T follicular helper cell (primary cell): ENCODE results near the gene ACVR1B.
"Not testable (repeated sequence)": the region's sequence is repeated elsewhere in the genome, so short reads cannot be mapped to it uniquely, and the experiment has no call there.

ENCODE experiments used
- DNase-seq: peaks from one replicate; pipeline ENCODE4 v3.0.0-alpha.2; 2020; ENCODE audit warnings: low read depth

Gene ACVR1B

GRCh38 chr12:51970904-51971646 is 19.6 kb downstream of the ACVR1B start:
- no peak for DNase-seq

DNA sequence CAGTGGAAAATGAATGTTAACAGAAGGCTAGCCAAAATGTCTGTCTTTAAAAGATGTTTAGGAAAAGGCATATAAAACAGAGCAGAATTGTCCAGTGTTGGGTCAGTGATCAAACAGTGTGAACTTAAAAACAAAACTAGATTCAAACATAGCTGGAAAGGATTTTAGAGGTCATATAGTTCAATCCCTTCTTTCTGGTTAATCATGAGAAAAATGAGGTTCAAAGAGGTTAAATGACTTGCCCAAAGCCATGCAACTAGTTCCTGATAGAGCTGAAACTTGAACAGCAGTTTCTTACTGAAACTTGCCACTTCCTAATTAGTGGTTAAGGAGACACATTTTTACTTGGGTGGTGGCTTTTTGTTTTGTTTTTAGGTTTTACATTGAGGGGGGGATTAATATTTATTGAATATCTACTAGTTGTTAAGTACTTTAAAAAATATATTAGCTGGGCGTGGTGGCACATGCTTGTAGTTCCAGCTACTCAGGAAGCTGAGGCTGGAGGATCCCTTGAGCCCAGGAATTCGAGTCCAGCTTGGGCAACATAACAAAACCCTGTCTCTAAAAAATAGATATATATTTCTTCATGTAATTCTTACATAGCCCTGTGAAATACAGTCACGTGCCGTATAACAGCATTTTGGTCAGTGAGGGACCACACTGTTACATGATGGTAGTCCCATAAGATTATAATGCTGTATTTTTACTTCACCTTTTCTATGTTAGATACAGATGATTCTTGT is 20.4 kb downstream of the ACVR1B start:
- no peak for DNase-seq

- no peak for DNase-seq
These were observed 20.9 kb downstream of the ACVR1B start for GRCh38 chr12:51972422-51972812.

DNA sequence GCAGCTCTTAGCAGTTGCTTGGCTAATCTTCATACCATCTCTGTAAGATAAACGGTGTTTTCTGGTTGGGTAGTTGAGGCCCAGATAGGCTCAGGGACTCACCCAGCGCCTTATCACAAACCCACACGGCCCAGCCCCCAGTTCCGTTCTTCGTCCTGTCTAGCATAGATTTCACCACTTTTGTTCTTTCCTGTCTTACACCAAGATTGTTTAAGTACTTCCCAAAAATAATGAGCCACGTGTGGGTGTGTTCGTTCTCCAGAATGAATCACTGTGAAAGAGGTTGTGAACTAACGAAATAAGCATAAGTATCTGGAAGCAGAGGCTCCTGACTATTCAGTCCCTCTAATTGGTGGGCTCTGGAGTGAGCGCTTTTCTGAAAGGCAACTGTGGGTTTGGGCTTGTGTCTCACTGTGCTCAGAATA is 21.4 kb downstream of the ACVR1B start:
- DNase-seq = no peak

DNA sequence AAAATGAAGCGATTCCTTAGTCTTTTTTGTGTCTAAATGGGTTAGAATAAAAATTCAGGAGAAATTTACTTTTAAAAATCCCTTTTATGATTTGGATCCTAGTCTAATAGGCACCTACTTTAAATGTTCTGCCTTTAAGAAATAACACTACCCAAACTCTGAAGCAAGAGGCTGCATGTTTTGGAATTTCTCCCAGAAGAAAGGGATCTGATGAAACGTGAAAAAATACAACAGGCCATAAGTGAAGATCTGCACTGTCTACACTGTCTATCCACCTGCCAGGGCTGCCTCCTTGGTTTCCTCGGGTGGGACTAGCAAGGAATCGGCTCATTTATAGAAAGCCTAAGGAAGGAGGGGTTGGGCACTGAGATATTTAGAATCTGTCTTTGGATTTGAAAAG is 22.1 kb downstream of the ACVR1B start:
- no peak for DNase-seq

DNA sequence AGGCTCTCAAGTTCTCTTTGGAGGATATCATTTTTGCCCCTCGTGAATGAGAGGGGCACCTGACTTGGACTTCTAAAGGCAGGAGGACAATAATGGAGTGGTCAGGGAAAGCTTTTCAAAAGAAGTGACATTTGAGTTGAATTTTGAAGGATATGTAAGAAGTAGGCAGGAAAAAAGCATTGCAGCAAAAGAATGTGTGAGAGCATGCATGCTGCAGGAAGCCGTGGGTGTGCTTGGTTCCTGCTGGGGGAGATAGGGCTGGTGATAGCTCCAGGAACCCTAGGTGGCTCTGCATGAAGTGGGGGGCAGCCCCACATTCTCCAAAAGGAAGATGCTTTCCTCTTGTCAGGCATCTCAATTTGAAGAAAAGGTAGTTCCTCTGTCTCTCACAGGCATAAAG is 23.1 kb downstream of the ACVR1B start:
- no peak for DNase-seq

- no peak for DNase-seq
These were observed 23.7 kb downstream of the ACVR1B start for GRCh38 chr12:51975196-51975595.

DNA sequence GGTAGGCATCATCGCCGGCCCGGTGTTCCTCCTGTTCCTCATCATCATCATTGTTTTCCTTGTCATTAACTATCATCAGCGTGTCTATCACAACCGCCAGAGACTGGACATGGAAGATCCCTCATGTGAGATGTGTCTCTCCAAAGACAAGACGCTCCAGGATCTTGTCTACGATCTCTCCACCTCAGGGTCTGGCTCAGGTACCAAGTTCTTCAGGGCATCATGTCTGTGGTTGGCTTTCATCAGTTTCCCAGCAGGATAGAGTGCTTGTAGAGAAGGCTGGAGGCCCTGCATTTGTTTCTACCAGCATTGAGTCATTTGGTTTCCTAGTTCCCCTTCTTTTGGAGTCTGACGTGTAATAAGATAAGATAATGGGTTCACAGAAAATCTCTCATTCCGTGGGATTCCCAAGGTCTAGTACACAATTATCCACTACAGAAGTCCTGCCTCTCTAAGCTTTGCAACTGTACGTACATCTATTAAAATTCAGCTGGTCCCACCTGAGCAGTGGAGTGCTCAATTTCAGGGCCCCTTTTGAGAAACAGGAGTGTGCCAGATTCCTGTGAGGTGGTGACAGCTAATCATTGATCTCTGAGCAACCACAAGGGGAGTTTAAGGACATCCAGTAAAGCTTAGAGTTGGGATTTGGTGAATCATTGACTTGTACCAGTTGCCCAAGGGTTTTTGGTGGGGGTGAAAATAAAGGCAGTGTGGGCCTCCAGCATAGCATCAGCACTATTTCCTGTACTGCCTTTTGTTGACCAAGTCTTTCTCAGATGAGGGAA is 25.1 kb downstream of the ACVR1B start:
- DNase-seq = no peak

DNA sequence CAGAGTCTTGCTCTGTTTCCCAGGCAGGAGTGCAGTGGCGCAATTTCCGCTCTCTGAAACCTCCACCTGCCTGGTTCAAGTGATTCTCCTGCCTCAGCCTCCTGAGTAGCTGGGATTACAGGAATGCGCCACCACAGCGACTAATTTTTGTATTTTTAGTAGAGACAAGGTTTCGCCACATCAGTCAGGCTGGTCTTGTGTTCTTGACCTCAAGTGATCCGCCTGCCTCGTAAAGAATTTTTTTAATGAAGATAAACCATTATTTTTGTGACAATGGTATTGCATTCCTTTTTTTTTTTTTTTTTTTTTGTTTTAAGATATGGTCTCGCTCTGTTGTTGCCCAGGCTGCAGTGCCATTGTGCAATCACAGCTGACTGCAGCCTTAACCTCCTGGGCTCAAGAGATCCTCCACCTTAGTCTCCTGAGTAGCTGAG is 25.8 kb downstream of the ACVR1B start:
- no peak for DNase-seq

DNA sequence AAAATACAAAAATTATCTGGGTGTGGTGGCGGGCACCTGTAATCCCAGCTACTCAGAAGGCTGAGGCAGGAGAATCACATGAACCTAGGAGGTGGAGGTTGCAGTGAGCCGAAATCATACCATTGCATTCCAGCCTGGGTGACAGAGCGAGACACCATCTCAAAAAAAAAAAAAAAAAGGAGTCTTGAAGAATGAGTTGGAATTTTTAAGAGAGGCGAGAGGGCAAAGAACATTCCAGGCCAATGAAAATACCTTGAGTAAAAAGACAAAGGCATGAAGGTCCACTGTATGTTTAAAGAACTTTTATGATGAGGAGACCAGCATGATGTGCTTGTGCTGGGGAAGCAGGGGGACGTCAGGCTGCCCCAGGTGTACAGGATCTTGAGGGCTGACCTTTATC is 27.8 kb downstream of the ACVR1B start:
- DNase-seq = not testable (repeated sequence)

DNA sequence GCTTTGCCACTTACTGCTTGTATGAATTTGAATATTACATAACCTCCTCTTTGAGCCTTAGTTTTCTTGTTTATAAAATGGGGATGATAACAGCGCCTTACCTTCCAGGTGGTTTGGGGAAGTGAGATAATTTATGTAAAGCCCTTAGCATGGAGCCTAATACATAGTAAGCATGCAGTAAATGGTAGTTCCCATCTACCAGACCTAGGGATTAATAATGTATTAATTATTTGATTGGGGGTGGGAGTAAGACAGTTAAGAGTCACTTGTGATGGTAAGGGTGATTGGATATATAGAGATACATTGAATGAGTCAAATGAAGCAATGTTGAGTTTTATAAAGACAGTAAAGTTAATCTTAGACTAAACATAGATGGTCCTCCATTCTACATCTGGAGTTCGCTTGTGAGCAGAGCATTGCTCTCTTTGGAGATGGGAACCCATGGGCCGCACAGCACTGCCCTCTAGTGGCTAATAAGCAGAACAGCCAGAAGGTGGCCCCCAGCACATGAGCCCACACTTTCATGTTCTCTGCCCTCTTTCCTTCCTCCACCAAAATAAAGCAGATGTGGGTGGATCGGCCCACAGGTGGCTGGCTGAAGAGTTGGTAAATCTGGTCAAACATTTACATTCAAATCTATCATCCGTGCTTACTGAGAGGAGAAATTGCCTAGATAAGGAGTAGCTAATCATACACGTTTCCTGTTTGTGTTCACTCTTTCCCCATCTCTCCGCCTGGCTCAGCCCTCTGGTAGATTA is 28.7 kb downstream of the ACVR1B start:
- DNase-seq = peak; percentile 36

GRCh38 chr12:51980809-51981127 is 29.3 kb downstream of the ACVR1B start:
- no peak for DNase-seq

DNA sequence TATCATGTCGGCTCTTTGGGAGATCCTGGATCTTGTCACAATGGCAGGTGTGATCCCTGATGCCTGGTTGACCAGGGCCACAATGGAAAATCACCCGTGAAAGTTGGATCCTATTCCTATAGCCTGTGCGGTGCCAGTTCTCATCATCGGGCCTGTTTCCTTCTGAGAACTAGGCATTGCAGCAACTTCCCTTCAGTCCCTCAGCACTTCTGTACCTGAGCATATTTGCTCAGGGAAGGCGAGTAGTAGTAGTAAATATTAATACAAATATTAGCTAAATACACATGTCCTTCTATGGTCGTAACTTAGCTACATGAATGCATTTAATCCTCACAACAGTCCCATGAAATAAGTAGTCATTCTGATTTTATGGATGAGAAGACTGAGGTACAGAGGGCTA is 33.2 kb downstream of the ACVR1B start:
- no peak for DNase-seq

DNA sequence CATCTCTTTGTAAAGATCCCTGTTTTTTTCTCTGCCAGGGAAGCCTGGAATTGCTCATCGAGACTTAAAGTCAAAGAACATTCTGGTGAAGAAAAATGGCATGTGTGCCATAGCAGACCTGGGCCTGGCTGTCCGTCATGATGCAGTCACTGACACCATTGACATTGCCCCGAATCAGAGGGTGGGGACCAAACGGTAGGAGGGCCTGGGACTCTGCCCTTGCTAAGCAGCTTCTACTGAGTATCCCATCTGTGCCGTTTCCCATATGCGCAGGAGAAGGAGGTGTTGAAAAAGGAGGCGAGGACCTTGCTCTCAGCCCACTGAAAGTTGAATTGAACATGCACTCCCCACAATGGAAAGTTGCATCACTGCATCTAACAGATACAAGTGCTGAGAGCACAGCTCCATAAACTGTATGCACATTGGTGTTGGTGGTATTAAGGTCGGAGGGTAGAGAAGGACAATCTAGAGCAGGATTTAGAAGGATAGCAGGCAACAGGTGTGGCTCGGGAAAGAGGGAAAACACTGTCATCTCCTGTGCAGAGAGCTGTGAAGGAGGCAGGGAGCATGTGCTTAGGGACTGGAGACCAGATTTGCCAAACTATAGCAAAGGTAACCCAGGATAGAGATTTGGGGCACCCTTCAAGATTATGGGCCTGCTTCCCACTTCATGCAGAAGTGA is 33.8 kb downstream of the ACVR1B start:
- no peak for DNase-seq

DNA sequence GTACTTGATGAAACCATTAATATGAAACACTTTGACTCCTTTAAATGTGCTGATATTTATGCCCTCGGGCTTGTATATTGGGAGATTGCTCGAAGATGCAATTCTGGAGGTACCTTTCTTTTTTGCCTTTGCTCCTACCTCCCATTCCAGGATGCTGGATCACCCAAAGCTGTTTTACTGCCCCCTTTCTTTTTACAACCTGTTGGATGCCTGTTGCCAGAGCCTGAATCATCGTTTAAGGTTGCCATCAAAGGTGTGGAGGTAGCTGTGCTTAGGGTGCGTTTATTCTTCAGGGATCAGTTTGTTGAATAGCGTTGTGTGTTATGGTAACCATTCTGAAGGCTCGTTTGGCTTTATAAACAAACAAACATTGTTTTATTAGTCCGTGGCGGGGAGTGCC is 35.3 kb downstream of the ACVR1B start:
- DNase-seq = no peak

DNA sequence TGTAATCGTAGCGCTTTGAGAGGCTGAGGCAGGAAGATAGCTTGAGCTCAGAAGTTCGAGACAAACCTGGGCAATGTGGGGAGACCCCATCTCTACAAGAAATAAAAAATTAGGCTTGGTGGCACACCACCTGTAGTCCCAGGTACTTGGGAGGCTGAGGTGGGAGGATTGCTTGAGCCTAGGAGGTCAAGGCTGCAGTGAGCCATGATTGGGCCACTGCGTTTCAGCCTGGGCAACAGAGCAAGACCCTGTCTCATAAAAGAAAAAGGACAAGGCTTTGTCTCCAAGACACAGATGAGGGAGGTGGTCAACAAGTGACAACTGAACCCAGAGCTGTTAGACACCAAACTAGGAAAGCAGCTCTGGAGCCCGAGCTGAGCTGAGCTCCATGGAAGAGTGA is 40.7 kb downstream of the ACVR1B start:
- DNase-seq = no peak

GRCh38 chr12:51994539-51994820 is 43.0 kb downstream of the ACVR1B start:
- no peak for DNase-seq

- DNase-seq = no peak
These were observed 43.5 kb downstream of the ACVR1B start for GRCh38 chr12:51994959-51995358.

GRCh38 chr12:51997136-51997535 is 45.6 kb downstream of the ACVR1B start:
- no peak for DNase-seq

- no peak for DNase-seq
These were observed 51.6 kb downstream of the ACVR1B start for GRCh38 chr12:52003016-52003550.

DNA sequence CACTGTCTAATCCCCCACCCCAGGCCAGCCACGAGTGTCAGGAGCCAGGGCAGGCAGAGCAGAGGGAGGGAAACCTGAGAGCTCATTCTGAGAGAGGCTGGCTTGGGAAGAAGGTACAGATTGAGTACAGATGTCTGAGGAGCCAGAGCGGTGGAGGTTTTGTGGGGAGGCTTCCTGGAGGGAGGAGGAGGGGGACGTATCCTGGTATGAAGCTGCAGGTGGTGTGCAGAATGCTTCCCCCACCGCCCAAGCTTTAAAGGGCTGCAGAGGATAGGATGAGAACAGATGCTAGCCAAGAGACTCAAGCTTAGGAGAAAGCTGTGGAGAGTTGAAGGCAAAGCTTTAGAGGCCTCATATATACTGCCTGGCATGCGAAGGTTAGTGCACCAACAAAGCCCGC is 52.1 kb downstream of the ACVR1B start:
- DNase-seq = no peak
